ENCODE data around the gene DIABLO. TPM values are rescaled to one million over a fixed set of nuclear protein-coding genes. Genes with fewer than 3 reads are reported as not detected.

DIABLO gene
- total RNA-seq, 1 donor from 2014 or later: 54.8 TPM

DNA sequence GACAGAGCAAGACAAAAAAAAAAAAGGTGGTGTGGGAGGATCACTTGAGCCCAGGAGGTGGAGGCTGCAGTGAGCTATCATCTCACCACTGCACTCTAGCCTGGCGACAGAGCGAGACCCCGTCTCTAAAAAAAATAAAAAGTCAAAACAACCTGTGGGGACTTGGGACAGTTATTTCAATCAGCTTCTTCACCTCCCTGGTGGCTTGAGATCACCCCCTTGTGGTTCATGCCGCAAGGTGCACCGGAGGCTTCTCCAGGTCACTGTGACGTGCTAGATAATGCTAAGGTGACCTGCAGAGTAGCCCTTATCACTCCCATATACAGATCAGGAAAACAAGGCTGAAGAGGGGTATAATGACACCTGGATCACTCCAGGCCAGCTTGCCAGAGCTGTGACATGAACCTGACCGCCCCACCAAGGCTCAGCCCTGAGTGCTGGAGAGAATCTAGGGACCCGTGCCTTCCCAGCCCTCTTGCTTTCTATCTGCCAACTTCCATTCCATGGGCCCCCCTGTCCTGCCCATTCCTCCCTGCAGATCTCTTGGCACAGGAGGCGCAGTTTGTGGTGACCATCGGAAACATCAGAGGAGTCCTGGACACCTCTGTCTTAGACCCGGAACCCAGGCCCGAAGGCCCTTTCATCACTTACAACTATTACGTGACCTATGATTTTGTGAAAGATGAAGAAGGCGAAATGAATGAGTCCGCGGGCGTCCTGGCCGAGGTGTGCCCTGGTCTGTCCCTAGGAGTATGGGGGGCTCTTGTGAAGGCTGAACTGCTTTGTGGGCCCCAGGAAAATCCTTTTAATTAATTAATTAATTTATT lies 34.8 kb downstream of the DIABLO start:
- DNase-seq (ENCODE audit: low spot score in 2 of 2): no peak
- peak; percentile 18 to 40 (median 31) for TF ChIP-seq CTCF (IDR thresholded peaks at IDR 0.05)

GRCh38 chr12:122189626-122190475 lies 36.0 kb downstream of the DIABLO start:
- Histone ChIP-seq H3K36me3 (no peaks in the 10 kb centered on the region), H3K9me3 (no peaks in the 10 kb centered on the region), H3K4me3 (no peak overlapping the region), H3K4me1 (no peaks in the 10 kb centered on the region), H3K27ac (no peak overlapping the region), H3K27me3 (no peaks in the 10 kb centered on the region)
- intact Hi-C loops (cut with DNase I): no loop called here
- TF ChIP-seq CTCF (IDR thresholded peaks at IDR 0.05): no peak
- no peak for DNase-seq (ENCODE audit: low spot score in 2 of 2)

More for the DNA sequence above, 34.8 kb downstream of the DIABLO start:
- no peaks in the 10 kb centered on the region for H3K36me3 ChIP-seq
- no peak overlapping the region for H3K27ac ChIP-seq
- intact Hi-C loops (cut with DNase I): no loop called here
- H3K9me3 ChIP-seq: no peaks in the 10 kb centered on the region
- H3K4me3 ChIP-seq: no peak overlapping the region
- no peaks in the 10 kb centered on the region for H3K4me1 ChIP-seq
- H3K27me3 ChIP-seq: no peaks in the 10 kb centered on the region

GRCh38 chr12:122187466-122187865 lies 38.4 kb downstream of the DIABLO start:
- H3K4me3 ChIP-seq: no peak overlapping the region
- peaks cover 0 to 2% of the 10 kb centered on the region in 2 donors for H3K4me1 ChIP-seq
- no peak for DNase-seq (ENCODE audit: low spot score in 2 of 2)
- no peaks in the 10 kb centered on the region for H3K36me3 ChIP-seq
- H3K9me3 ChIP-seq: no peaks in the 10 kb centered on the region
- intact Hi-C loops (cut with DNase I): no loop called here
- no peak for TF ChIP-seq CTCF (IDR thresholded peaks at IDR 0.05)
- H3K27ac ChIP-seq: no peak overlapping the region
- no peaks in the 10 kb centered on the region for H3K27me3 ChIP-seq

- TF ChIP-seq CTCF (IDR thresholded peaks at IDR 0.05): no peak
- Histone ChIP-seq H3K4me1 (peaks cover 0 to 2% of the 10 kb centered on the region in 2 donors), H3K27me3 (no peaks in the 10 kb centered on the region), H3K36me3 (no peaks in the 10 kb centered on the region), H3K27ac (no peak overlapping the region), H3K9me3 (no peaks in the 10 kb centered on the region), H3K4me3 (no peak overlapping the region)
- intact Hi-C loops (cut with DNase I): no loop called here
- no peak for DNase-seq (ENCODE audit: low spot score in 2 of 2)
These were observed 40.3 kb downstream of the DIABLO start for GRCh38 chr12:122185494-122186082.

GRCh38 chr12:122185079-122185478 lies 40.8 kb downstream of the DIABLO start:
- no peak for TF ChIP-seq CTCF (IDR thresholded peaks at IDR 0.05)
- H3K27me3 ChIP-seq: no peaks in the 10 kb centered on the region
- intact Hi-C loops (cut with DNase I): no loop called here
- no peaks in the 10 kb centered on the region for H3K36me3 ChIP-seq
- H3K4me3 ChIP-seq: no peak overlapping the region
- no peaks in the 10 kb centered on the region for H3K9me3 ChIP-seq
- H3K27ac ChIP-seq: no peak overlapping the region
- peaks cover 0 to 2% of the 10 kb centered on the region in 2 donors for H3K4me1 ChIP-seq
- no peak for DNase-seq (ENCODE audit: low spot score in 2 of 2)

Data from ascending aorta (tissue), 2 donors.